Measurements from ENCODE around the gene NTF3.

GRCh38 chr12:5433081-5433844, 1.4 kb downstream of the NTF3 start:
- no peak for TF ChIP-seq CTCF (IDR thresholded peaks at IDR 0.05; ENCODE audit: insufficient read depth, low read depth, low read length)
- peak; percentile 71 for TF ChIP-seq EZH2 (IDR thresholded peaks at IDR 0.05; ENCODE audit: insufficient read depth, low read length)

Measured in astrocyte (in vitro differentiated cells and primary cell).